PC-3 (cell line): ENCODE measurements around the gene TARS3. TPM values are rescaled to one million over a fixed set of nuclear protein-coding genes. Genes with fewer than 3 reads are reported as not detected.

Experiments used
- ATAC-seq: fragments of 200-7000 bp; cut with Tn5 transposase; 2 replicates; pipeline ENCODE4 v1.9.1; 2020; ENCODE audit warnings: mild to moderate bottlenecking, moderate library complexity
- BruUV-seq: library from RNA; stranded (reverse); fragments of 400-500 nt; replicated peaks from 2 replicates; lab custom pipeline; 2021; lab: Mats Ljungman, UMichigan
- CTCF ChIA-PET: fragments of 300-600 bp; sonication (Branson Sonifier 250); formaldehyde crosslinking; loops from one replicate; lab custom pipeline; 2022; ENCODE audit warnings: antibody characterized with exemption; lab: Charles Lee
- POLR2A ChIA-PET: fragments of 300-600 bp; sonication (Branson Sonifier 250); formaldehyde crosslinking; loops from one replicate; lab custom pipeline; 2022; ENCODE audit warnings: antibody characterized with exemption; ENCODE audit not compliant: unreplicated experiment; lab: Charles Lee
- DNase-seq: peaks from one replicate; pipeline ENCODE4 v3.0.0-alpha.2; 2015
- H2AFZ ChIP-seq: fragments of 300-600 bp; sonication (generic); 2 replicates; pipeline ENCODE4 v1.6.0; 2016; ENCODE audit warnings: antibody characterized with exemption, low read length
- H3F3A ChIP-seq: fragments of 300-600 bp; sonication (generic); one replicate; pipeline ENCODE4 v1.6.0; 2017; ENCODE audit warnings: antibody characterized with exemption, low read length, control low read depth, mild to moderate bottlenecking; ENCODE audit not compliant: unreplicated experiment
- H3K27ac ChIP-seq: fragments of 300-600 bp; sonication (generic); 2 replicates; pipeline ENCODE4 v1.5.1; 2016; ENCODE audit warnings: mild to moderate bottlenecking, low read length
- H3K27me3 ChIP-seq: fragments of 300-600 bp; sonication (generic); 2 replicates; pipeline ENCODE4 v1.6.1; 2016; ENCODE audit warnings: low read length, mixed read lengths
- H3K36me3 ChIP-seq: fragments of 300-600 bp; sonication (generic); 2 replicates; pipeline ENCODE4 v1.6.1; 2016; ENCODE audit warnings: low read depth, mixed run types, low read length, mixed read lengths
- H3K4me1 ChIP-seq: fragments of 300-600 bp; sonication (generic); 2 replicates; pipeline ENCODE4 v1.5.1; 2016; ENCODE audit warnings: low read length; ENCODE audit not compliant: insufficient read depth
- H3K4me2 ChIP-seq: fragments of 300-600 bp; sonication (generic); 2 replicates; pipeline ENCODE4 v1.6.0; 2016; ENCODE audit warnings: low read length
- H3K4me3 ChIP-seq: fragments of 300-600 bp; sonication (generic); 2 replicates; pipeline ENCODE4 v1.5.1; 2016; ENCODE audit warnings: mild to moderate bottlenecking, low read length, mixed read lengths
- H3K79me2 ChIP-seq: fragments of 300-600 bp; sonication (generic); 2 replicates; pipeline ENCODE4 v1.6.1; 2017; ENCODE audit warnings: low read length, mixed read lengths
- H3K9ac ChIP-seq: fragments of 300-600 bp; sonication (generic); 2 replicates; pipeline ENCODE4 v1.6.0; 2016; ENCODE audit warnings: mild to moderate bottlenecking, low read length
- H3K9me2 ChIP-seq: fragments of 300-600 bp; sonication (generic); replicated peaks from 2 replicates; pipeline ENCODE4 v1.6.1; 2016; ENCODE audit warnings: mixed run types, low read length, mixed read lengths
- H3K9me3 ChIP-seq: fragments of 300-600 bp; sonication (generic); 2 replicates; pipeline ENCODE4 v1.6.1; 2016; ENCODE audit warnings: low read length, mixed read lengths
- H4K20me1 ChIP-seq: fragments of 300-600 bp; sonication (generic); 2 replicates; pipeline ENCODE4 v1.6.1; 2016; ENCODE audit warnings: low read length, mixed read lengths
- EZH2 ChIP-seq: fragments of 300-600 bp; sonication (generic); IDR thresholded peaks from one replicate; pipeline ENCODE4 v1.6.1; 2017; ENCODE audit warnings: antibody characterized with exemption, mild to moderate bottlenecking, low read length; ENCODE audit not compliant: unreplicated experiment
- EZH2phosphoT487 ChIP-seq: fragments of 300-600 bp; sonication (generic); IDR thresholded peaks from 2 replicates; pipeline ENCODE4 v1.6.1; 2018; ENCODE audit warnings: mild to moderate bottlenecking, antibody characterized with exemption, low read length, borderline replicate concordance
- intact Hi-C: fragments of 100-400 bp; cut with micrococcal nuclease; formaldehyde crosslinking; loops from 2 replicates; pipeline ENCODE4 v1.9.0; 2023
- total RNA-seq: library from RNA; depleted of rRNA; stranded (reverse); fragments of >200 nt; gene quantifications from 2 replicates; pipeline ENCODE4 v1.2.3, GENCODE V29; 2014
- TF ChIP-seq, protein P1 (sequence below): fragments of 300-600 bp; sonication (generic); conservative IDR thresholded peaks from 2 replicates; pipeline ENCODE4 v1.5.1; 2017; ENCODE audit warnings: antibody characterized with exemption, low read depth, mild to moderate bottlenecking, low read length

Gene TARS3
- total RNA-seq, 1 experiment from 2014 or later = 5.4 TPM

DNA sequence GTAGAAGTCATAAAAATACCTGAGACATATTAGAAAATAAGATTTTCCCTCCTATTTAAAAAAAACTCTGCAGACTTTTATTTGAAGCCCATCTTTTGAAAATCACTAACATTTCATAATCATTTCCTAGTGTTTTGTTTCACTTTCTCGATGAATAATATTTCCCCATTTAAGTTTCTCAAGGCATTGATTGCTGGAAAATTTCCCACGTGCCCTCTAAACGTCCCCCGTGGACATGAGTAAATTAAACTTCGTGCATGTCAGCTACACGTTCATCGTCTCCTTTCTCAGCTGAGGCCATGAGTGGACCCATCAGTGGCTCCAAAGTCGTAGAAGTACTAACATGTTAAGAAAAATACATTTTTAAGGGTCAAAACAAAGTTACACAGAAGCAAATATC lies 70.1 kb downstream of the TARS3 start:
- H3K79me2 ChIP-seq = peaks cover 28% of the 10 kb centered on the region
- H3K9me2 ChIP-seq = no peaks in the 10 kb centered on the region
- DNase-seq = no peak
- no peak overlapping the region for H3K9ac ChIP-seq
- CTCF ChIA-PET = no interaction called here
- no peaks in the 10 kb centered on the region for H3K27me3 ChIP-seq
- POLR2A ChIA-PET = interaction anchor here (0.7 kb wide), 1 partner anchor 115 kb away, joined by 3 read pairs; no protein-coding TSS in a partner anchor
- no peaks in the 10 kb centered on the region for H3K9me3 ChIP-seq
- H3K4me2 ChIP-seq = peak overlapping the region; percentile 96; the same call in 1 of the 2 replicates
- no peaks in the 10 kb centered on the region for H3F3A ChIP-seq
- no peak for TF ChIP-seq EZH2phosphoT487
- TF ChIP-seq, protein P1, sequence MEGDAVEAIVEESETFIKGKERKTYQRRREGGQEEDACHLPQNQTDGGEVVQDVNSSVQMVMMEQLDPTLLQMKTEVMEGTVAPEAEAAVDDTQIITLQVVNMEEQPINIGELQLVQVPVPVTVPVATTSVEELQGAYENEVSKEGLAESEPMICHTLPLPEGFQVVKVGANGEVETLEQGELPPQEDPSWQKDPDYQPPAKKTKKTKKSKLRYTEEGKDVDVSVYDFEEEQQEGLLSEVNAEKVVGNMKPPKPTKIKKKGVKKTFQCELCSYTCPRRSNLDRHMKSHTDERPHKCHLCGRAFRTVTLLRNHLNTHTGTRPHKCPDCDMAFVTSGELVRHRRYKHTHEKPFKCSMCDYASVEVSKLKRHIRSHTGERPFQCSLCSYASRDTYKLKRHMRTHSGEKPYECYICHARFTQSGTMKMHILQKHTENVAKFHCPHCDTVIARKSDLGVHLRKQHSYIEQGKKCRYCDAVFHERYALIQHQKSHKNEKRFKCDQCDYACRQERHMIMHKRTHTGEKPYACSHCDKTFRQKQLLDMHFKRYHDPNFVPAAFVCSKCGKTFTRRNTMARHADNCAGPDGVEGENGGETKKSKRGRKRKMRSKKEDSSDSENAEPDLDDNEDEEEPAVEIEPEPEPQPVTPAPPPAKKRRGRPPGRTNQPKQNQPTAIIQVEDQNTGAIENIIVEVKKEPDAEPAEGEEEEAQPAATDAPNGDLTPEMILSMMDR = no peak
- no peak for TF ChIP-seq EZH2
- peaks cover 24% of the 10 kb centered on the region for H3K4me1 ChIP-seq
- H3K36me3 ChIP-seq = no peaks in the 10 kb centered on the region
- intact Hi-C loops = no loop called here
- no TSS peak for BruUV-seq
- no peak overlapping the region for H3K4me3 ChIP-seq
- H3K27ac ChIP-seq = no peak overlapping the region
- H2AFZ ChIP-seq = no peak overlapping the region
- H4K20me1 ChIP-seq = peaks cover 10% of the 10 kb centered on the region
- ATAC-seq = no peak

DNA sequence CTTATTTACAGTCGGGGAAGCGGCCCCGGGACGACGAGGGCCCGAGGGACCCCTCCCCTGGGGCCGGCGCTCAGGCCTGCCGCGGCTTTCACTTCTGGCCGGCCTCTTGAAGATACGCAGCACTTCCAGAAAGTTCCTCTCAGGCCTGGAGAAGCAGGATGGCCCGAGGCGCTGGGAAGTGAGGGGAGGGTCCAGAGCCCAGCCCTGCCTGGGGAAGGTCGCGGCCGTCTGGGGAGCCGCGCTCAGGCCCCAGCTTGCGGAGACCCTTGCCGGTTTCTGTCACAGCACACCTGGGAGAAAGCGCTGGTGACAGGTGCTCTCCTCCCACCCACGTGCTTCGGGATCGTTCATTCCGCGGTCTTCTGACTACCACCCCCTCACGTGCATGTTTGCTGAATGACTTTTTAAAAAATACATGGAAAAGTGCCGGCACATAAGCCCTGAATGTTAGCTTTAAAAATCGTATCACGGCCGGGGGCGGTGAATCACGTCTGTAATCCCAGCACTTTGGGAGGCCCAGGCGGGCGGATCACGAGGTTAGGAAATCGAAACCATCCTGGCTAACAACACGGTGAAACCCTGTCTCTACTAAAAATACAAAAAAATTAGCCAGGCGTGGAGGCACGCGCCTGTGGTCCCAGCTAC lies 71.4 kb downstream of the TARS3 start:
- Histone ChIP-seq H3K27me3 (no peaks in the 10 kb centered on the region), H3K9me3 (no peaks in the 10 kb centered on the region), H3K4me3 (peak overlapping the region; percentile 97), H3K79me2 (peaks cover 40% of the 10 kb centered on the region), H3K4me1 (peaks cover 24% of the 10 kb centered on the region), H3K9me2 (no peaks in the 10 kb centered on the region), H3K36me3 (0 out of 2 replicates have a peak, but pooled peaks cover 2% of the 10 kb centered on the region), H3K9ac (peak overlapping the region; percentile 87), H2AFZ (peak overlapping the region; percentile 97), H3F3A (no peaks in the 10 kb centered on the region), H4K20me1 (peaks cover 10% of the 10 kb centered on the region), H3K4me2 (peak overlapping the region; percentile 96), H3K27ac (peak overlapping the region; percentile 77)
- ChIA-PET POLR2A (no interaction called here), CTCF (no interaction called here)
- intact Hi-C loops = no loop called here
- ATAC-seq (peak; percentile 30), DNase-seq (peak; percentile 43)
- TSS peak; percentile 97 for BruUV-seq
- no peak for TF ChIP-seq EZH2
- no peak for TF ChIP-seq EZH2phosphoT487
- TF ChIP-seq, protein P1 = no peak
